Colon (tissue), 2 donors: ENCODE results near the gene SLC7A6.

Source experiments
- FAIRE-seq: peaks from 2 replicates; lab custom pipeline; 2012; peaks lifted over from hg19 to GRCh38; lab: Jason Lieb, UNC
- donor health status: control.
- donor health status: control.

Gene SLC7A6

DNA sequence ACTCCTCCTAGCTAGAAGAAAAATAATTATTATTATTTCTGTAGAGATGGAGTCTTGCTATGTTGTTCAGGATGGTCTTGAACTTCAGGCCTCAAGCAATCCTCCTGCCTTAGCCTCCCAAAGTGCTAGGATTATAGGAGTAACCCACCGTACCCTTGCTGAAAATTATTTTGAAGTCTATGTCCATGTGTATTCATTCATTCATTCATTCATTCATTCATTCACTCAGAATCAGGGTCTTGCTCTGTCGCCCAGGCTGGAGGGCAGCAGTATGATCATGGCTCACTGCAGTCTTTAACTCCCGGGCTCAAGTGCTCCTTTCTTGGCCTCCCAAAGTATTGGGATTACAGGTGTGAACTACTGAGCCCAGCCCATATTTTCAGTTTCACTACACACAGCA is 42.3 kb downstream of the SLC7A6 start:
- no peak for FAIRE-seq

GRCh38 chr16:68309799-68310198 is 45.5 kb downstream of the SLC7A6 start:
- FAIRE-seq = no peak

DNA sequence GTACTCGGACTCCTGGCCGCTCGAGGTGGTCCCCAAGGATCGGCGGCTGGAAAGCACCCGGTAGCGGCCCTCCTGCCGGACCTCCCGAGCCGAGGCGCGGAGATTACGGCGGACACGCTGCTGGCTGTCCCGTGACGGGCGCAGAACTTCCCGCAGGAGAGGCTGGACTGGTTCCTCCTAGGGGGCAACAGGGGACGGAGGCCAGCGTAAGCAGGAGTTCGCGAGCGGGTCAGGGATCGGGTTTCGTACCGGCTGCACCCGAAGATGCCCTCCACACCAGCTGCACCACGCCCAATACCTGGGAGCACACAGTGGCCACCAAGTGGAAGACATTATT is 46.1 kb downstream of the SLC7A6 start:
- FAIRE-seq = no peak

DNA sequence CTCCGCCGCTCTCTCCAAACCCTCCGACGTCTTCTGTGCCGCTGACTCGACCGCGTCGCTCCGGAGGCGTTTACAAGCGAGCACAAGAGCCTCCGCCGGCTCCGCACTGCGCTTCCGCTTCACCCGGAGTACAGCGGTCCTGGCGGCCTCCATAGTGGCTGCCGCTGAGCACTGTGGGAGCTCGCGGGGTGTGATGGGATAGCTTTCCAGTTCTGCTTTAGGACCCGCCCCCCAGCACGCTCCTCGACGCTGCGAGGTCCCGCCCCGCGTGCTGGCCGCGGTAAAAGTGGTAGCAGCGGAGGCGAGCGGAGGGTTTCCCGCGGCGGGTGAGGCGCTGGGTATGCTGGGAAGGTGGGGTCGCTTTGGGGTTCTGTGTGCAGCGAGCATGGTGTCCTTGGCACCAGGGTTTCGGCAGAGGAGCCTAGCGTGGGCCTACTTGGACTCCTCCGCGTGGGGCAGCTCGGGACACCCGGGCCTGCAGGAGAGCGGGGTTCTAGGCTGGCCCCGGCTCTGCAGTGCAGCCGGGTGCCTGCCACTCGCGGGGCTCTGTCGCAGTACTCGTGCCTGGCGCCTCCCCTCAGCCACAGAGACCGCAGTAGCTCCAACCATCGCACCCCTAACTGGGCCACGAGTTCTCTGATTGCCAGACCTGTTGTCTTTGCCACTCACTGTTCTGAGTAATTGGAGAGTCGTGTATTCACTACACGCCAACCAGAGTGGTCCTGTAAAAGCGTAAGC is 46.6 kb downstream of the SLC7A6 start, which contains the start of the genes PRMT7 and SLC7A6OS:
Gene PRMT7, plus strand, starts transcription at position 246 of the 738 bp plus-strand sequence. CDS start 4,961 bp downstream, outside the sequence.
Gene SLC7A6OS, minus strand, starts transcription at position 173 of the 738 bp plus-strand sequence. Its CDS starts 20 bp downstream, at position 153.
- no peak for FAIRE-seq

- FAIRE-seq = no peak
Observed at GRCh38 chr16:68313116-68313515, 48.8 kb downstream of the SLC7A6 start.

- no peak for FAIRE-seq
Observed at GRCh38 chr16:68319185-68319908, 55.0 kb downstream of the SLC7A6 start.

DNA sequence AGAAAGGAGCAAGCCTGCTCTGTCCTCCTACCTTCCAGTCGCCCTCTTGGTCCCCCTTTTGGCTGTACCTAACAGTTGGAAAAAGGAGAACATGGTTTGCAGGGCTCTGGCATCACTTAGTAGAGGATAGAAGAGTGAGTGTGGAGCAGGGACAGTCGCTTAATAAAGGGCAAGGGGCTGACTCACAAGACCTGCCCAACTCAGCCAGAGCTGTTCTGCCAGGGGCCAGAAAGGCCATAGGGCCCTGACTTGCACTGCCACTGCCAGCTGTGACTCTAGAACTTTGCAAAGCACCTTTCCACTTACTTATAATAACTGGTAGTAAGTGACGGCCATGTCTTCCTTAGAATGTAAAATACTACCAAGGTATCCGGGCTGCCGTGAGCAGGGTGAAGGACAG is 60.0 kb downstream of the SLC7A6 start:
- no peak for FAIRE-seq

- no peak for FAIRE-seq
Observed at GRCh38 chr16:68324780-68325357, 60.5 kb downstream of the SLC7A6 start.

DNA sequence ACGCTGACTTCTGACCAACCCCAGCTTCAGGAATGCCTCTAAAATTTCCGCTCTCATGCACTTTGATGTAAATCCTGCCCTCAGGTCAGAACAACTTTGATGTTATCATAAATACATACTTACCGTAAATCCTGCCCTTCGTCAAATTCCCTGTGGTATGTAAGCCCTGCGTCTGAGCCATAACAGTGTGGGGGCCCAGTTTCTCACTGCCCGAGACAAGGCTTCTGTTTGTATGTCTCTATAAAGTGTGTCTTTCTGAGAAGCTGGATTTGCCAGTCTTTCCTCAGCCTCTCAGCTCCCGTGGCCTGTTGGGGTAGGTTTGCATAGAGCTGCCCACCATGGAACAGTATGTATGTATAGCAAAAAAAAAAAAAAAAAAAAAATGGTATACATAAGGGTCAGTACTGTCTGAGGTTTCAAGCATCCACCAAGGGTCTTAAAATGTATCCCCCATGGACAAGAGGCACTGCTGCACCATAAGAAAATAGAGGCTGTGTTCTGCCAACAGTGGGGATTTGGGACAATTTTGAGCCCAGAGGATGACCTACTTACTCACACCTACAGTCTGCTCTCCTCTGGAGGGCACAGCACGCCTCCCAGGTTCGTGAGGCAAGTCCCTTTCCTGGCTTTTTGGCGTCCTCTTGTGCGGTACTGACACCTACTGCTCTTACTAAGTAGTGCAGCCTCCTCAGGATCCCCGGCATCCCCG is 64.0 kb downstream of the SLC7A6 start:
- no peak for FAIRE-seq

DNA sequence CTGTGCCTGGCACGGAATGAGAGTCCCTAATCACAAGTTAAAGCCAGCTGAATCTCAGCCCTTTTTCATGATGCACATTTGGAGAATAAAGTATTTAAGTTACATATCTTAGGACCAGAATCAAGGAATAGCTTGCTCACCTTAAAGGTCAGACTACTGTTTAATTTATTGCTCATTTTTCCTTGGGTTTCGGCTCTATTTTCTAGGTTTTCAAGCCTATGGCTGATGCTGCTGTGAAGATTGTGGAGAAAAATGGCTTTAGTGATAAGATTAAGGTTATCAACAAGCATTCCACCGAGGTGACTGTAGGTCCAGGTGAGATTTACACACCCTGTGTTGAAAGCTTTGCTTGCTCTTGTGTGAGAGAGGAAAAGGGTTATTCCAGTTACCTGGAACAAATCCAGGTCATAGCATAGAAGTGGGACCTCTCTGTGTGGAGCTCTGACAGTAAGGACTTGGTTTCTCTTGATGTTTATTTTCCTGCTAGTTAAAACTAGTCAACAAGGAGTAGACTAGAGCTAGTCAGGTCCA is 64.6 kb downstream of the SLC7A6 start:
- no peak for FAIRE-seq

- FAIRE-seq = no peak
Observed at GRCh38 chr16:68331879-68332410, 67.6 kb downstream of the SLC7A6 start.

- FAIRE-seq = no peak
Observed at GRCh38 chr16:68332411-68333121, 68.2 kb downstream of the SLC7A6 start.

GRCh38 chr16:68335175-68335574 is 70.8 kb downstream of the SLC7A6 start:
- no peak for FAIRE-seq

GRCh38 chr16:68338326-68339119 is 74.2 kb downstream of the SLC7A6 start:
- FAIRE-seq = no peak

- no peak for FAIRE-seq
Observed at GRCh38 chr16:68339214-68339613, 74.9 kb downstream of the SLC7A6 start.

- no peak for FAIRE-seq
Observed at GRCh38 chr16:68342620-68343019, 78.3 kb downstream of the SLC7A6 start.

- FAIRE-seq = no peak
Observed at GRCh38 chr16:68343137-68343536, 78.8 kb downstream of the SLC7A6 start.

GRCh38 chr16:68344252-68344651 is 79.9 kb downstream of the SLC7A6 start:
- FAIRE-seq = no peak

- FAIRE-seq = no peak
Observed at GRCh38 chr16:68345351-68345810, 81.1 kb downstream of the SLC7A6 start.

GRCh38 chr16:68345958-68346635 is 81.8 kb downstream of the SLC7A6 start:
- no peak for FAIRE-seq
